Karpas-422 (cell line): ENCODE measurements around the gene THY1. TPM values are rescaled to one million over a fixed set of nuclear protein-coding genes. Genes with fewer than 3 reads are reported as not detected.
A peak's percentile ranks its signal among the peaks of the same experiment; 100 is the strongest.

Experiments
- DNase-seq: peaks from one replicate; pipeline ENCODE4 v3.0.0-alpha.2; 2015
- H2AFZ ChIP-seq: fragments of 200-600 bp; sonication (generic); 2 replicates; pipeline ENCODE4 v1.6.1; 2014; ENCODE audit warnings: antibody characterized with exemption, low read length, mixed read lengths
- H3K27ac ChIP-seq: fragments of 200-600 bp; sonication (generic); 2 replicates; pipeline ENCODE4 v1.5.1; 2014; ENCODE audit warnings: mild to moderate bottlenecking, low read length, moderate library complexity
- H3K27me3 ChIP-seq: fragments of 200-600 bp; sonication (generic); 2 replicates; pipeline ENCODE4 v1.6.1; 2014; ENCODE audit warnings: low read length, mixed read lengths
- H3K36me3 ChIP-seq: fragments of 200-600 bp; sonication (generic); 2 replicates; pipeline ENCODE4 v1.6.1; 2014; ENCODE audit warnings: low read length, mixed read lengths; ENCODE audit not compliant: insufficient read depth
- H3K4me1 ChIP-seq: fragments of 200-600 bp; sonication (generic); 2 replicates; pipeline ENCODE4 v1.6.1; 2014; ENCODE audit warnings: mild to moderate bottlenecking, low read length, mixed read lengths
- H3K4me2 ChIP-seq: fragments of 200-600 bp; sonication (generic); 2 replicates; pipeline ENCODE4 v1.6.1; 2014; ENCODE audit warnings: low read length, low read depth, mild to moderate bottlenecking; ENCODE audit not compliant: poor library complexity, severe bottlenecking
- H3K4me3 ChIP-seq: fragments of 200-600 bp; sonication (generic); 2 replicates; pipeline ENCODE4 v1.5.1; 2014; ENCODE audit warnings: mild to moderate bottlenecking, antibody characterized with exemption, low read length, mixed read lengths
- H3K79me2 ChIP-seq: fragments of 200-600 bp; sonication (generic); 2 replicates; pipeline ENCODE4 v1.6.1; 2014; ENCODE audit warnings: mild to moderate bottlenecking, low read length, mixed read lengths
- H3K9ac ChIP-seq: fragments of 200-600 bp; sonication (generic); 2 replicates; pipeline ENCODE4 v1.6.0; 2014; ENCODE audit warnings: low read length
- H3K9me2 ChIP-seq: fragments of 200-600 bp; sonication (generic), shearing (Covaris generic); replicated peaks from 2 replicates; pipeline ENCODE4 v1.6.0; 2014; ENCODE audit warnings: mild to moderate bottlenecking, low read length, moderate library complexity; ENCODE audit not compliant: insufficient read depth
- H3K9me3 ChIP-seq: fragments of 300-700, 200-600 bp; sonication (generic); 2 replicates; pipeline ENCODE4 v1.6.1; 2014; ENCODE audit warnings: low read length, mixed read lengths
- H4K20me1 ChIP-seq: fragments of 200-600 bp; sonication (generic); 2 replicates; pipeline ENCODE4 v1.6.1; 2014; ENCODE audit warnings: mild to moderate bottlenecking, antibody characterized with exemption, low read length, low read depth; ENCODE audit not compliant: insufficient read depth
- total RNA-seq: library from RNA; depleted of rRNA; stranded (reverse); fragments of >200 nt; shearing (Covaris generic); gene quantifications from 2 replicates; pipeline ENCODE4 v1.2.3, GENCODE V29; 2014; ENCODE audit warnings: low replicate concordance

THY1 gene
- total RNA-seq, 1 experiment from 2014 or later, result not detected

GRCh38 chr11:119448380-119448779, 25.4 kb upstream of the THY1 start:
- Histone ChIP-seq H3K9ac (peak overlapping the region; percentile 71; the same call in 1 of the 2 replicates), H3K27ac (peak overlapping the region; percentile 100), H2AFZ (no peak overlapping the region), H3K4me3 (no peak overlapping the region), H4K20me1 (no peaks in the 10 kb centered on the region), H3K4me2 (peak overlapping the region; percentile 64), H3K9me2 (no peaks in the 10 kb centered on the region), H3K27me3 (no peaks in the 10 kb centered on the region), H3K79me2 (no peaks in the 10 kb centered on the region), H3K36me3 (no peaks in the 10 kb centered on the region), H3K4me1 (peaks cover 71% of the 10 kb centered on the region), H3K9me3 (no peaks in the 10 kb centered on the region)
- DNase-seq, result no peak

DNA sequence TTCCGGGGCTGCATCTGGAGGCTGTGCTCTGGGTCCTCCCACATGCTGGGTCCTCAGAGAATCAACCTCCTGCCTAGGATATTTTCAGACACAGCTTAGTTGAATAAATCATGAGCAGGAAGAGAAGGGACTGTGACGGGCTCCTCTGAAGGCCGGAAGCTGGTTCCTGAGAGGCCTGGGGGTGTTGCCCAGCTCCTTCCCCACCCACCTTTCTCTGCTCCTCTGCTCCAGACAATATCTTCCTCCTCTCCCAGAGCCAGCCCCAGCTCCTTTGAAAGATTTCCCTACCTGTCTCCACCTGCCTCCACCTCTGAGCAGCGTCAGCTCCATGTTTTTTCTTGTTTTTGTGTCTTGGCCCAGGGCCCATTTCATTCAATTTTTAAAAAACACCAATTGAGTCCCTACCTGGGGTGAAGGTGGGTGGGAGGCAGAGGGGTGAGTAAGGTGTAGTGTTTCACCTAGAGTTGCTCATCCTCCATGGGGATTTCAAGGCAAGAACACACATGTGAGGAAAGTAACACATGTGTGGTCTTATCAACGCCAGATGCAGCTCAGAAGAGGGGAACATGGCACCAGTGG, 24.8 kb upstream of the THY1 start:
- Histone ChIP-seq H3K36me3 (no peaks in the 10 kb centered on the region), H3K27me3 (no peaks in the 10 kb centered on the region), H3K9ac (peak overlapping the region; percentile 71), H3K9me2 (no peaks in the 10 kb centered on the region), H3K9me3 (no peaks in the 10 kb centered on the region), H3K4me2 (peak overlapping the region; percentile 64), H2AFZ (no peak overlapping the region), H3K27ac (peak overlapping the region; percentile 100), H3K4me1 (peaks cover 78% of the 10 kb centered on the region), H3K79me2 (no peaks in the 10 kb centered on the region), H4K20me1 (no peaks in the 10 kb centered on the region), H3K4me3 (peak overlapping the region; percentile 39)
- DNase-seq, result peak; percentile 86

GRCh38 chr11:119446871-119447663, 24.1 kb upstream of the THY1 start:
- H3K36me3 ChIP-seq, result no peaks in the 10 kb centered on the region
- DNase-seq, result no peak
- peaks cover 81% of the 10 kb centered on the region for H3K4me1 ChIP-seq
- H3K4me2 ChIP-seq, result peak overlapping the region; percentile 64
- no peaks in the 10 kb centered on the region for H3K79me2 ChIP-seq
- no peaks in the 10 kb centered on the region for H3K9me3 ChIP-seq
- H2AFZ ChIP-seq, result no peak overlapping the region
- H3K27me3 ChIP-seq, result no peaks in the 10 kb centered on the region
- no peaks in the 10 kb centered on the region for H3K9me2 ChIP-seq
- peak overlapping the region; percentile 71 for H3K9ac ChIP-seq
- H3K27ac ChIP-seq, result peak overlapping the region; percentile 100
- H4K20me1 ChIP-seq, result no peaks in the 10 kb centered on the region
- peak overlapping the region; percentile 39 for H3K4me3 ChIP-seq

DNA sequence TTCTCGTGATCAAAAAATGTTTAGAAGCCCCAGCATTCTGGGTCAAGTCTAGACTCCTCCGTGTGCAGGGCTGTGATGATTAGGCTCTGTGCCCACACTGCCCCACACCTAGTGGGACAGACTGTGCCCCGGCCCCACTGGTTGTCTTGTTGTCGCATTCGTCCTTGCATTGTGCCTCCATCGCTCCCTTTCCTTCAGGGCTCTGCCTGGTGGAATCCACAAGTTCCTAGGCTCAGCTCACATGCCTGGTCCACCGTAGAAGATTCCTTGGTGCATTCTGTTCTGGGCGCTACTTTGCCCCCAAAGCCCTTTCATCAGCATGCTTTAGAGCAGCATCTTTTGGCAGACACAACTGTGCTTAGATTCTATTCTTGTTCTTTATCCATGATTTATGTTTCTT, 23.5 kb upstream of the THY1 start:
- Histone ChIP-seq H3K4me3 (no peak overlapping the region), H3K79me2 (no peaks in the 10 kb centered on the region)
- no peak for DNase-seq

GRCh38 chr11:119445850-119446249, 22.9 kb upstream of the THY1 start:
- H3K27me3 ChIP-seq, result no peaks in the 10 kb centered on the region
- no peak overlapping the region for H3K4me3 ChIP-seq
- no peak for DNase-seq
- no peaks in the 10 kb centered on the region for H3K79me2 ChIP-seq
- H3K36me3 ChIP-seq, result no peaks in the 10 kb centered on the region
- H2AFZ ChIP-seq, result no peak overlapping the region
- H3K9me2 ChIP-seq, result no peaks in the 10 kb centered on the region
- no peak overlapping the region for H3K4me2 ChIP-seq
- no peaks in the 10 kb centered on the region for H3K9me3 ChIP-seq
- H3K27ac ChIP-seq, result peak overlapping the region; percentile 100
- no peaks in the 10 kb centered on the region for H4K20me1 ChIP-seq
- peaks cover 87% of the 10 kb centered on the region for H3K4me1 ChIP-seq
- no peak overlapping the region for H3K9ac ChIP-seq

More for the DNA sequence above, 23.5 kb upstream of the THY1 start:
- Histone ChIP-seq H3K9me3 (no peaks in the 10 kb centered on the region), H2AFZ (no peak overlapping the region), H3K4me1 (peaks cover 84% of the 10 kb centered on the region), H4K20me1 (no peaks in the 10 kb centered on the region), H3K27me3 (no peaks in the 10 kb centered on the region), H3K9ac (no peak overlapping the region), H3K27ac (peak overlapping the region; percentile 100), H3K36me3 (no peaks in the 10 kb centered on the region), H3K4me2 (no peak overlapping the region), H3K9me2 (no peaks in the 10 kb centered on the region)

- Histone ChIP-seq H2AFZ (no peak overlapping the region), H3K9me3 (no peaks in the 10 kb centered on the region), H3K36me3 (no peaks in the 10 kb centered on the region), H3K27ac (peak overlapping the region; percentile 100), H3K27me3 (no peaks in the 10 kb centered on the region), H3K4me2 (no peak overlapping the region), H3K4me1 (peaks cover 87% of the 10 kb centered on the region), H3K9me2 (no peaks in the 10 kb centered on the region), H3K4me3 (no peak overlapping the region), H3K79me2 (no peaks in the 10 kb centered on the region), H4K20me1 (no peaks in the 10 kb centered on the region), H3K9ac (no peak overlapping the region)
- no peak for DNase-seq
Measured at GRCh38 chr11:119445379-119445778, 22.4 kb upstream of the THY1 start.

GRCh38 chr11:119441898-119442243, 18.9 kb upstream of the THY1 start:
- Histone ChIP-seq H3K36me3 (no peaks in the 10 kb centered on the region), H3K4me1 (peaks cover 86% of the 10 kb centered on the region), H3K27me3 (no peaks in the 10 kb centered on the region), H3K9me3 (no peaks in the 10 kb centered on the region), H3K4me2 (peak overlapping the region; percentile 80), H4K20me1 (no peaks in the 10 kb centered on the region), H3K27ac (peak overlapping the region; percentile 100), H3K9me2 (no peaks in the 10 kb centered on the region), H3K4me3 (no peak overlapping the region), H3K79me2 (no peaks in the 10 kb centered on the region), H3K9ac (peak overlapping the region; percentile 67; the same call in 1 of the 2 replicates), H2AFZ (no peak overlapping the region)
- peak; percentile 43 for DNase-seq

- H3K4me1 ChIP-seq, result peaks cover 86% of the 10 kb centered on the region
- H2AFZ ChIP-seq, result no peak overlapping the region
- no peaks in the 10 kb centered on the region for H3K9me2 ChIP-seq
- H3K27ac ChIP-seq, result peak overlapping the region; percentile 100
- H3K4me2 ChIP-seq, result peak overlapping the region; percentile 49
- no peaks in the 10 kb centered on the region for H3K36me3 ChIP-seq
- no peaks in the 10 kb centered on the region for H3K9me3 ChIP-seq
- no peaks in the 10 kb centered on the region for H4K20me1 ChIP-seq
- H3K27me3 ChIP-seq, result no peaks in the 10 kb centered on the region
- H3K4me3 ChIP-seq, result no peak overlapping the region
- no peaks in the 10 kb centered on the region for H3K79me2 ChIP-seq
- H3K9ac ChIP-seq, result peak overlapping the region; percentile 46
- DNase-seq, result no peak
Measured at GRCh38 chr11:119438599-119438998, 15.6 kb upstream of the THY1 start.
